ENCODE measurements around the gene SUN3. TPM values are rescaled to one million over a fixed set of nuclear protein-coding genes. Genes with fewer than 3 reads are reported as not detected.
"Not testable (repeated sequence)": the region's sequence is repeated elsewhere in the genome, so short reads cannot be mapped to it uniquely, and the experiment has no call there.

The SUN3 gene
- total RNA-seq, 2 donors from 2014 or later: not detected

DNA sequence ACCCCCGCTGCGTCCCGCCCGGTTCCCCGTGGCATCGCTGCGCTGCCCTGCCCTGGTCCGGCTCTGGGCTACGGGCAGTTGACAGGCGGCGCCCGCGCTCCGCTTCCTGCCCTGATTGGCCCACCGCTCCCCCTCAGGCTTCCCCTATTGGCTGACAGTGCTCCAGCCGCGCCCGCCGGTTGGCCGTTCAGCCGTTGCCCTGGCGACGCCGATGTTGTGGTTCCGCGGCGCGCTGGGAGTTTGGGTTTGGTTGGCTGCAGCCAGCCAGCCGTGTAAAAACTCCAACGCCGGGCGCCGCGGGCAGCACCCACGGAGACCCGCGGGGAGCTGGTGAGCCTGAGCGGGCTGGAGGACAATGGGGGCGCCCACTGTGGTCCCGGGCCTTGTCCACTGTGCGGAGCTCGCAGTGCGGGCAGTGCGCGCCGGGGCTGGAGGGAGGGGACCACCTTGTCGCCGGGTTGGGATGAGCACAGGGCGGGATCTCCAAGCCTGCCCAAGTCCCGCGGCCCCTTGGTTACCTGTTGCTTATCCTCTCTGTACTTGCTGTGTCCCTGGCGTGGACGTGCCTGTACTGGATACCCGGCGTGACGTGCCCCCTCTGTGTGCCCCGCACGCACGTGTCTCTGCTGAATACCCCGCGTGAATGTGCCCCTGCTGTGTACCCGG is 6.5 kb upstream of the SUN3 start, which contains the start of gene C7orf57:
C7orf57 (plus strand) TSS at position 243 of the 666 bp plus-strand sequence. CDS start 766 bp downstream, outside the sequence.
- peak; percentile 100 for ATAC-seq
- intact Hi-C loops (cut with DNase I): loop anchor here in 1 of 2 donors (5.0 kb wide), 1 partner anchor 52 kb away; the partner anchor contains the start of gene UPP1
- DNase-seq: peak; percentile 96

DNA sequence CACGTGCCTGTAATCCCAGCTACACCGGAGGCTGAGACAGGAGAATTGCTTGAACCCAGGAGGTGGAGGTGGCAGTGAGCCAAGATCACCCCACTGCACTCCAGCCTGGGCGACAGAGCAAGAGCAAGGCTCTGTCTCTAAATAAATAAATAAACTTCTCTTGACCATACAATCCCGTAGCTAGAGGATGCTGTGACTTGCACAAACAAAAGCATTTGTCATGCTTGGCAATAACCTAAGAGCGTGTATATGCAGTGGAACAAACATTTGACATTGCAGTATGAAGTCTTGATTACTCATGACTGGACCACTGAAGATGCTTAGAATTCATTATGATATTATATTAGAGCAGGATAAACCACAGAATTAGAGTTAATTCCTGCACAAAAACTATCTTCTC is 5.0 kb upstream of the SUN3 start:
- intact Hi-C loops (cut with DNase I): no loop called here
- ATAC-seq (no peak), DNase-seq (no peak)

DNA sequence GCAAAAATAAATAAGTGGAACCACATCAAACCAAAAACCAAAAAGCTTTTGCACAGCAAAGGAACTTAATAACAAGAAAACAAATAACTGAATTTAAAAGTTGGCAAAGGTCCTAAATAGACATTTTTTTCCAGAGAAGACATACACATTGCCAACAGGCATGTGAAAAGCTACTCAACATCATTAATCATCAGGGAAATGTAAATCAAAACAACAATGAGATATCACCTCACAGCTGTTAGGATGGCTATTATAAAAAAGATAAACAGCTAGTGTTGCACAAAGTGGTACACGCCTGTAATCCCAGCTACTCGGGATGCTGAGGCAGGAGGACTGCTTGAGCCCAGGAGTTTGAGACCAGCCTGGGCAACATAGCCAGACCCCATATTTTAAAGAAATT is 2.2 kb upstream of the SUN3 start:
- ATAC-seq (no peak), DNase-seq (no peak)
- intact Hi-C loops (cut with DNase I): no loop called here

- no peak for ATAC-seq
Measured at GRCh38 chr7:48025624-48026023, 3.3 kb downstream of the SUN3 start.

GRCh38 chr7:48017674-48018073 is 11.2 kb downstream of the SUN3 start:
- no peak for ATAC-seq
- no peak for DNase-seq
- intact Hi-C loops (cut with DNase I): no loop called here

More at GRCh38 chr7:48025624-48026023, 3.3 kb downstream of the SUN3 start:
- intact Hi-C loops (cut with DNase I): no loop called here
- no peak for DNase-seq

DNA sequence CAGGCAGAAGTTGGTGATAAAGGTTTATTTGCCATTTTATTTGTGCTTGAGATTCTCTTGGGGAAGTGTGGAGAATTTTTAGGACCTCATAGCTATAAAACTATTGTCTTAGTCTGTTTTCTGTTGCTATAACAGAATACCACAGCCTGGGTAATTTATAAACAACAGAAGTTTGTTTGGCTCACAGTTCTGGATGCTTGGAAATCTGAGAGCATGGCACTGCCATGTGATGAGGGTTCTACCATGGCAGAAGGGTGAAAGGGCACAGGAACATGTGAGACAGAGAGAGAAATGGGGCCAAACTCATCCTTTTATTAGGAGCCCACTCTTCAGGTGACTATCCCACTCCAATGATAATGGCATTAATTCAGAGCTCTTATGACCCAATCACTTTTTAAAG is 12.3 kb downstream of the SUN3 start:
- ATAC-seq (no peak), DNase-seq (no peak)
- intact Hi-C loops (cut with DNase I): no loop called here

DNA sequence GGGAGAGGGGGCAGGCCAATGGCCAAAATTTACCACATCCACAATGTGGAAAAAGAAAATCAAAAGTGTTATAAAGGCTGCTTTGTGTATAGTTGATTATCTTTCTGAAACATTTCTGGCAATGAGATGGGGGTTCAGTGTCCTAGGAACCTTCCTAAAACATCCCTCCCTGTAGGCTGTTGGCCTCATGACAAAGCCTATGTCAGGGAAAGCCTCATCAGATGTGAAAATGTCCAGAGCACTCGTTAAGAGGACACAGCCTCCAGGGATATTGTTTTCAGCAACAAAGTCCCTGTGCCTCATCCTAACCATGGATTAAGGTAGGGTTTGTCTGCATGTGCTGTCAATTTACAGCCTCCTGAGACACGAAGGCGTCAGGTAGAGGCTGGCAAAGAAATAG is 17.0 kb downstream of the SUN3 start:
- DNase-seq: no peak
- intact Hi-C loops (cut with DNase I): no loop called here
- no peak for ATAC-seq

DNA sequence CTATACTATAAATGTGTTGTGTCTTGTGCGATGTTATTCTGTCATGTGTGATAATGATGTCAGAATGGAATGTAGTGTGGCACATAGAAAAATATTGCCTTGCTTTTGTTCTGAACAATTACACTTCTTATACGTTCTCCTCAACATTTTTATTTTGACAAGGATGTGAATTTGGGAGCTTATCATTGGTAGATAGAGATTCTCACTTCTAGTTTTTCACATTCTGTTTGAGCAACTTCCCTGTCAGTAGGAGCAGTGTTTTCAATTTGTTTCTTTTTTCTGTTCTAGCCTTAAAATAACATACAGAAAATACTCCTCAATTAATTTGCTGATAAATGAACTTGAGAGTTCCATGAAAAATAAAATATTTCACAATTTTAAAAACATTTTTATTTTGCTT is 17.6 kb downstream of the SUN3 start:
- no peak for DNase-seq
- ATAC-seq: no peak
- intact Hi-C loops (cut with DNase I): no loop called here

GRCh38 chr7:48009954-48010353 is 19.0 kb downstream of the SUN3 start:
- intact Hi-C loops (cut with DNase I): no loop called here
- no peak for DNase-seq
- no peak for ATAC-seq

GRCh38 chr7:48009257-48009656 is 19.6 kb downstream of the SUN3 start:
- ATAC-seq: no peak
- DNase-seq: no peak
- intact Hi-C loops (cut with DNase I): no loop called here

- intact Hi-C loops (cut with DNase I): no loop called here
- ATAC-seq (no peak), DNase-seq (no peak)
Measured at GRCh38 chr7:48006866-48007265, 22.0 kb downstream of the SUN3 start.

- intact Hi-C loops (cut with DNase I): no loop called here
- ATAC-seq: no peak
- no peak for DNase-seq
Measured at GRCh38 chr7:48004638-48005037, 24.3 kb downstream of the SUN3 start.

DNA sequence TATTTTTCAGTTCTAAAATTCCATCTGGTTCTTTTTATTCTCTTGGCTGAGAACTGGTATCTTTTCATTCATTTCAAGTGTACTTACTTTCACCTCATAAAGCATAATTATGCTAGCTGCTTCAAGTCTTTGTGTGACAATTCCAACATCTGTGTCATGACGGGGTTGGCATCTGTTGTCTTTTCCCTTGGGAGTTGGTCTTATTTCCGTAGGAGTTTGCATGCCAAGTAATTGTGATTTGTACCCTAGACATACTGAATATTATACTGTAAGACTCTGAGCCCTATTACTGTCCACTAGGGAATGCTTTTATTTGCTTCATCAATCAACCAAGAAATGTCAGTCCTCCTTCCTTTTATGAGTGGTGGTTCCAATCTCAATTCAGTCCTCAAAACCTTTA is 24.9 kb downstream of the SUN3 start:
- no peak for ATAC-seq
- intact Hi-C loops (cut with DNase I): no loop called here
- no peak for DNase-seq

DNA sequence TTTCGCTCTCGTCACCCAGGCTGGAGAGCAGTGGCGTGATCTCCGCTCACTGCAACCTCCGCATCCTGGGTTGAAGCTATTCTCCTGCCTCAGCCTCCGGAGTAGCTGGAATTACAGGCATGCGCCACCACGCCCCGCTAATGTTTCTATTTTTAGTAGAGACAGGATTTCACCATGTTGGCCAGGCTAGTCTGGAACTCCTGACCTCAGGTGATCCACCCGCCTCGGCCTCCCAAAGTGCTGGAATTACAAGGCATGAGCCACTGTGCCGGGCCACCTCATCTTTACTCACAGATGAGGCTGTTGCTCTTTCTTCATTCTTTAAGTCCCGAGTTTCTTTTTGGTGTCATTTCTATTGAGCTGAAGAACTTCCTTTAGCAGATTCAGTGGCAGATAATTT is 28.7 kb downstream of the SUN3 start:
- DNase-seq; intact Hi-C loops (cut with DNase I); ATAC-seq: not testable (repeated sequence)

DNA sequence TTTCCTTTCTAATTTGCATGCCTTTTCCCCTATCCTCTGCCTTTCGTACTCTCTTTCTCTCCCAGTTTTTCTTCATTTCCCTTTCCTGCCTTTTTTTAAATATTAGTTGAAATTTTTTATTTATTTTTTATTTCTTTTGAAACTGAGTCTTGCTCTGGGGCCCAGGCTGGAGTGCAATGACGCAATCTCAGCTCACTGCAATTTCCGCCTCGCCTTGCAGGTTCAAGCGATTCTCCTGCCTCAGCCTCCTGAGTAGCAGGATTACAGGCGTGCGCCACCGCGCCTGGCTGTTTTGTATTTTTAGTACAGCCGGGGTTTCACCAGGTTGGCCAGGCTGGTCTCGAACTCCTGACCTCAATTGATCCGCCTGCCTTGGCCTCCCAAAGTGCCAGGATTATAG is 29.5 kb downstream of the SUN3 start:
- intact Hi-C loops (cut with DNase I): no loop called here
- DNase-seq (no peak), ATAC-seq (no peak)

- ATAC-seq (no peak), DNase-seq (no peak)
- intact Hi-C loops (cut with DNase I): loop anchor here in 1 of 2 donors (5.0 kb wide), 1 partner anchor 120 kb away; no protein-coding TSS in a partner anchor
Measured at GRCh38 chr7:47992446-47992845, 36.5 kb downstream of the SUN3 start.

DNA sequence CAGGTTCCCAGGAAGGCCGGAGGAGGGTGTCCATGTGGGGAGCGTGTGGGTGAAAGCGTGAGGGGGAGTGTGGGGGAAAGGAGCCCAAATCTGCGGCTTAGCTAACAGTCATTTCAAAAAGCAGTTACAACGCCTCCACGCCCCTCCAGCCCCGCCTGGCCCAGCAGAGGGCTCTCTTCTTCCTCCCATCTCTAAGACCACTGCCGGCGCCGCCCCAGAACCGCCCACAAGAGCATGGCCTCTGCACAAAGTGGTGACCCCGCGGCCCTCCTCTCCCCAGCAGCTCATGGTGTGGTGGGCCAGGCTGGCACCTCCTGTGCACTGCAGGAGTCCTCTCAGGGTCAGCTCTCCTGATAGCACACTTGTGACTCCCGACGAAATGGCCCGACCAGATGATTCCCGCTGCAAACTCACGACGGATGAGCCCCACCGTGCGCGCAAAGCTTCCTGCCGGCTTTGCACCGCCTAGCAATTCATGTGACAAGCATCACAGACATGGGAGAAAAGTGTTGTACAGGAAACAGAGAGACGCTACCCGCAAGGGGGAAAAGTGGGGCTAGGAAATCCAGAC is 37.1 kb downstream of the SUN3 start:
- DNase-seq: peak; percentile 91
- ATAC-seq: peak; percentile 99 to 100
- intact Hi-C loops (cut with DNase I): loop anchor here (1.0 to 5.0 kb wide), 2 partner anchors 118 to 120 kb away; no protein-coding TSS in a partner anchor

GRCh38 chr7:47991270-47991669 is 37.6 kb downstream of the SUN3 start:
- ATAC-seq (no peak), DNase-seq (no peak)
- intact Hi-C loops (cut with DNase I): loop anchor here (1.0 to 5.0 kb wide), 2 partner anchors 119 to 121 kb away; no protein-coding TSS in a partner anchor

- DNase-seq (no peak), ATAC-seq (no peak)
- intact Hi-C loops (cut with DNase I): loop anchor here in 1 of 2 donors (5.0 kb wide), 1 partner anchor 122 kb away; no protein-coding TSS in a partner anchor
Measured at GRCh38 chr7:47990592-47990991, 38.3 kb downstream of the SUN3 start.

GRCh38 chr7:47989607-47990400 is 39.1 kb downstream of the SUN3 start:
- not testable (repeated sequence) for DNase-seq
- intact Hi-C loops (cut with DNase I): loop anchor here in 1 of 2 donors (5.0 kb wide), 1 partner anchor 122 kb away; no protein-coding TSS in a partner anchor

More at GRCh38 chr7:47989607-47990400, 39.1 kb downstream of the SUN3 start:
- ATAC-seq: not testable (repeated sequence)
